ENCODE measurements around the gene SDK1. TPM values are rescaled to one million over a fixed set of nuclear protein-coding genes. Genes with fewer than 3 reads are reported as not detected.

The SDK1 gene
- polyA plus RNA-seq, 12 donors: 1.7 to 5.8 (median 2.8) TPM; not detected in 1

DNA sequence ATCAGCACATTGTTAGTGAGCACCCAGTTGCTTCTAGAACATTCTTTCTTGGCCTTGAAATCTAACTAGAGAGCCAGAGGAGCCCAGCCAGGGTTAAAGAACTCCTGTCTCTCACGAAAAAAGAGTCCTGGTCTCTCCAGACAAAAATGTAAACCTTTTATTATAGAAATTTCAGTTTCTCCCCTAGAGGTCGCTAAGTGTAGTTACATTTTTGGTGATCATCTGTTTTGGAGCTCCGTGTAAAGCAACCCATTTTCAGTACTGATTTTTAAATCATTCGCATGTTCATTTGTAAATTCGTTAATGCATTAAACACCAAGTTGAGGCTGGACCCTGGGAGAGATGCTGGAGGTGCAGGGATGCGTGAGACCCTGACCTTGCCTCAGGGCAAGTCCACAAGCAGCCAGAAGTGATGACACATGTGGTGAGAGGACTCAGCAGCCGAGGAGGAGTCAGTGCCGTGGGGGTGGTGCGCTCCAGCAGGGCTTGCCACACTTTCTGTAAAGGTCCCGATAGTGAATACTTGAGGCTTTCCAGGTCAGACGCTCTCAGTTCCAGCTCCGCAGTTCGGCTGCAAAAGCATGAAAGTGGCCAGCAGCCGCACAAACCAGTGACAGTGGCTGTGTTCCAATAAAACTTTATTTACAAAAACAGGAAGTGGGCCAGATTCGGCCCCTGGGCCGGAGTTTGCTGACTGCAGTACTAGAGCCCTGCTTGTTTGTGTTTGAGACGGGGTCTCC is 802.5 kb downstream of the SDK1 start:
- no peak for DNase-seq

DNA sequence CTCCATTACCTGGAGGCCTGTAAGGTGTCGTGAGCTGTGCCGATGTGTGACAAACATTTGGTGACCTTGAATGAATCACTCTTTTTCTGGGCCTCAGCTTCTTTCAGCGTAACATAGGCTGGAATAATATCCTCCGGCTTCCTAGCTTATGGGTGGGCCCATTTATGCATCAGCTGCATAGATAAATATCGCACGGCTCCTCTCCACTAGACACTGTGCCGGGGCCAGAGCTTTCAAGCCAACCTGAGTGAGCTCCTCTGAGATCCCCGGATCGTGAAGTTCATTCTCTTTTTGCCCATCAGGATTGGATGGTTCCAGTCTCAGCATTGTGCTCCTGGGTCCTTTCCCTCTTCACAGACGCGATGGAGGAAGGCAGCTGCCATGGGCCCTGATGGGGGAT is 806.8 kb downstream of the SDK1 start:
- no peak for DNase-seq

DNA sequence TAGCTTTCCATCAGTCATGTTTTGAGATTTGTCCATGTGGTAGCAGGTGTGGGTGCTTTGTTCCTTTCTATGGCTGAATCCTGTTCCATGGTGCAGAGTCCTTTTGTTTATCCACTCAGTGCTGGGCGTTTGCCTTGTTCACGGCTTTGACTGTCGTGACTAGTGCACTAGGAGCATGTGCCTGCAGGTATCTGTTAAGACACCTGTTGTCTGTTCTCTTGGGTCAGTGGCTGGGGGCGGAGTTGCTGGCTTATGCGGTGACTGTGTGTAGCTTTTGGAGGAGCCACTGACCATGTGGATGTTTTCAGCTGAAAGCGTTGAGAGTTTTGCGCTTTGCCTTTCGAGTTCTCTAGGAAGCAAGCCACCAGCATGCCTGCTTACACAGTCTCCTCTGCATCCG is 807.9 kb downstream of the SDK1 start:
- DNase-seq: no peak

DNA sequence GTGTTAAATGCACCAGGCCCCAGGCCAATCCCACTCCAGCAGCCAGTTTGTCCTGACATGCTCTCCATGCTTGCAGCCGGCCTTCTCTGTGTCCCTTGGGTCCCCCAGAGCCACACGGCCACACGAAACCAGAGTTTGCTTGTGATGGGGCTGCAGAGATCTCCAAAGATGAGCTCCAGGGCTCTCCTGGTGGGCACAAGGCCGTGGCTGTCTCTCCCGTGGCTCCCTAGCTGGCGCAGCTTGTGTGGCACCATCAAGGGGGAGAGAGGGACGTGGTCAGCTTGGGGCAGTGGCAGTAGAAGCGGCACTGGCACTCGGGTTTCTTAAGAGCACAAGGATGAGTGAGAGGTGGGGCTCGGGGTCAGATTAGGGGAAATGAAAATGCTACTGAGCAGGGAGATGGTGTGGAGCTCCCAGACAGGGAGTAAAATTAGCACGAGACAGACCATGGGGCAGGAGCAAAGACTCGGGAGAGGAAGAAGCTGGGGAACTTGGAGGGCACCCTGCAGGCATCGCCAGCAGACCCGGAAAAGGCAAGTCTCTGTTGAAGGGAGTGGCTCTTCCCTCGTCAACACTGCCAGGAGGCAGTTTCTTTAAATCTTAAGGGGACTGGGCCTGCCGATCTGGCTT is 808.5 kb downstream of the SDK1 start:
- DNase-seq: no peak

DNA sequence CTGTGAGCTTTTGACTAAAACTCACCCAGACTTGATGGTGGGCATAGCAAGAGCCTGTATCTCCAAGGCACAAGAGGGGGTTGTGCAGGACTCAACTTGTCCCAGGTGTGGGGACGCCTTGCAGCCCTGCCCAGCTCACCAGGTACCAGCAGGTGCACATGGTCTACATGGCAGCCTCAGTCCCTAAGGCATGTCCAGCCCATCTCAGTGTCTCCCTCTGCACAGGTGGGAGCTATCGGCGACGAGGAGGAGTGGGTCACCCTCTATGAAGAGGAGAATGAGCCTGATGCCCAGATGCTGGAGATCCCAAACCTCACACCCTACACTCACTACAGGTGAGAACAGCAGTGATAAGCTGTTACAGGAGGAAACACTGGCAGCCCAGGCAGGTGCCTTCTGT is 809.4 kb downstream of the SDK1 start:
- DNase-seq: no peak

DNA sequence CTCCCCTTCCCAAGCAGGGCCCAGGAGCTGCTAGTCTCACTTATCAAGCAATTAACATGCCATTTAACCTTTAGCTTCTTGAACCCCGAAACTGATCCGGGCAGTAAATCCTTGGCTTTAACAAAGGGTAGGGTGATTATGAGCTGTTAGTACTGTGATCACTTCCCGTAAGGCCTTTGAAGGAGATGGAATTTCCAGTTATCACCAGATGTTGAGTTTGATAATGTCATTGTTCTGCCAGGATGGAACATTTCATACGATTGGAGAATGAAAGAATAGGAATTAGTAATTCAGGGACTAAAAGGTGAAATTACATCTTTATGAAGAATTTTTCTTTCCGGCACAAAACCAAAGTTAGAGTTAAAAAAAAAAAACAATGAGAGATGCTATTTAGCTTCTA is 810.1 kb downstream of the SDK1 start:
- DNase-seq: no peak

DNA sequence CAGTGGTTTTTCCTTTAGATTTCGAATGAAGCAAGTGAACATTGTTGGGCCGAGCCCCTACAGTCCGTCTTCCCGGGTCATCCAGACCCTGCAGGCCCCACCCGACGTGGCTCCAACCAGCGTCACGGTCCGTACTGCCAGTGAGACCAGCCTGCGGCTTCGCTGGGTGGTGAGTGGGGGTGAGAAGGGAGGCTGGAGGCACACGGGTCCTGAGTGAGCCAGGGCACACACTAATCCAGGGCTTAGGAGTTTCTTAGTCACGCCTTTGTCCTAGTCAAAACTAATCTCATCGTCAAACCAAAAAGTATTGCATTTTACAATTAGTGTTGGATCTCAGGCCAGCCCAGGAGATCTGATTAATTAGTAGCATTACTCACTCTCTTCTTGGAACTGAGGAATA is 812.2 kb downstream of the SDK1 start:
- DNase-seq: no peak

DNA sequence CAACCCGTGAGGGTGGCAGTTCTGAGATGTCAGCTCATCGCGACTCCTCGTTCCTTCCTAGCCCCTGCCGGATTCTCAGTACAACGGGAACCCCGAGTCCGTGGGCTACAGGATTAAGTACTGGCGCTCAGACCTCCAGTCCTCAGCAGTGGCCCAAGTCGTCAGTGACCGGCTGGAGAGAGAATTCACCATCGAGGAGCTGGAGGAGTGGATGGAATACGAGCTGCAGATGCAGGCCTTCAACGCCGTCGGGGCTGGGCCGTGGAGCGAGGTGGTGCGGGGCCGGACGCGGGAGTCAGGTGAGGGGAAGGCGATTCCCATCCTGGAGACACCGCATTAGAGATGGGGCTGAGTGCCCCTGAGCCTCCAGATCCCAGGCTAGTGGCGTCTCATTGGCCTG is 812.9 kb downstream of the SDK1 start:
- DNase-seq: no peak

DNA sequence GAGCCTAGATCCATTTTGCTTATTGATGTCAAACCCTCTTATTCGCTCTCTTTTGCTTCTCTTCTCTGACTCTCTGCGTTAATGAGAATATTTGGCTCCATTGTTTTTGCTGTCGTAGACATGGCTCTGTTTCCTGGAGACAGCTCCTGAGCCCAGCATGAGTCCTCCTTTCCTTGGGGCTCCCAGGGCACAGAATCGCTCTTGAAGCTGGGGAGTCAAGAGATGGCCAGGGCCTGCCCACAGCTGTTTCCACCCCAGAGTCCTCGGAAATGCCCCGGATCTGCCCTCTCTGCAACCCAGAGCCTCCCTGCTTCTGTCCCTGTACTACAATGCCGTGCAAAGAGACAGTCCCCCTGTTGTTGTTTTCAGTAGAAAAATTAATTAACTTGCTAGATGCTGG is 814.4 kb downstream of the SDK1 start:
- no peak for DNase-seq

DNA sequence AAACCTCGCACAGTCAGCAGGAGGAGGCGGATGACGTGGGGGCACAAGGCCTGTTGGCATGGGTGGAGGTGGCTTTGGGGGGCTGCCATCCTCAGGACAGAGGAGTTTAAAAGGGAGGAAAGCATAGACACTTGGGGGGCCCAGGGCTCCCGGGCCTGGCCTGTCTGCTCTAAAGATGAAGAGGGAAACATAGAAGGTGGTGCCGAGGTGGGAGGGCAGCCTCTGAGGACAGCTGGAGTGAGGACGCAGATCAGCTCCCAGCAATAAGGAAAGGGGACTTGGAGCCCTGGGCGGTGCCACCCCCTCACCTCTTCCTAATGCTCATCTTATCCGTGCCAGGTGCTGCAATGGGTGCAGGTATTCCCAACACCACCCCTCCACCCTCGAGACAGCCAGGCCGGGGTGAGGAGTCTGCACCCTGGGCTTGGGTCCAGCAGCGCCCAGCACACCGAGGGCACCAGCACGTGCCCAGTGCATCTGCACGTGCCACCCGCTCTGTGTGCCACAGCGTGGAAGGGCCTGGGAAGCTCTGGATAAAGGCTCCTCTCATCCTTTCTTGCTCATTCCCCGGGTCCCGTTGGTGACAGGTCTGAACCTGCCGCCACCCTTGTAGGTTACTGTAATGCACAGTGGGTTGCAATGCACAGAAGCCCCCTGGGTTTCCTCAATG is 815.0 kb downstream of the SDK1 start:
- DNase-seq: no peak

DNA sequence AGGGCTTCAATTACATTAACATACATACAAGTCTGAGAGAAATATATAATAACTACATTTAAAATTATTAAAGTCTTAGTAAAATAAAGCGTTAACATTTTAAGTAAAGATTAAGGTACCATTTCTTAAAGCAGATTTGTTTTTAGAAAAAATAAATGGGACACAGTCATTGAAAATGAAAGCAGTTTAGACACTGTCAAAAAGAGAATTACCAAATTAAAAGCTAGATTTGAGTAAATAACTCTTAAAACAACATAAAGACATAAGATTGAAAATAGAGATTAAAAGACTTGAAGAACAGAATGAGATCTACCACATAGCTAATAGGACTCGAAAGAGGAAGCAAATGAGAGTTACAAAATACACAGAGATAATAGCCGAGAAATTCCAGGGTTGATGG is 818.8 kb downstream of the SDK1 start:
- DNase-seq: no peak

DNA sequence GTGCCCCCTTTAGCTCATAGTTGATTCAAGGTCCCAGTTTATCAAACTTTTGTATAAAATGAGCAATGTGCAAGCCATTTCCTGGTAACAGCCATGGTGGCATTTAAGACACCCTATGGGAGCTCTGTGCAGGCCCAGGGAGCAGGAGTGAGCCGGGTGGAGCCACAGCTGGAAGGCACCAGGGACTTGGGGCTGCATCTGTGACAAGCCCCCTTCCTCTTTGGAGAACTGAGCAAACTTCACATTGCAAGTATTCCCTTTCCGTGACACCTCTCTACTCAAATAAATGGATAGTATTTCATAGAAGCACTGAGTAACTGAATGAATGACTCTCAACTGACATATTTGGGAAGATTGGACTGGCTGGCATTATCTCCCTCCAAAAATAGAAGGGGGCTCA is 822.3 kb downstream of the SDK1 start:
- DNase-seq: no peak

DNA sequence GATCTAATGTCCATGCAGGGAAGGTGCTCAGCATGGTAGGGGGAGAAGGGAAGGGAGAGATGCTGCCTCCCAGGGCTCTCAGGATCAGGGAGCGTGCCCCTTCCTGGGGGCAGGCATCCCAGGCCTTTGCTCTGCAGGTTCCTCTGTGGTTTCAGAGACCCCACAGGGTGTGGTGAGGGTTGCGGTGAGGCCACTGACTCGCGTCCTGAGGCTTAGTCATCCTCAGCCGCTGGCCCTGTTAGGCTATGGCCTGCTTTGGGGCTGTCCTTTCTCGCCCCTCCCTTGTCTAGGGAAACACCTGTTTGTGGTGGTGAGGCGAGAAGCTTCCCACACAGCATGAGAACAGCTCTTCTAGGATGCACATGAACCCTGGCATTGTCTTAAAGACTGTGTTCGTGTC is 822.8 kb downstream of the SDK1 start:
- DNase-seq: no peak

DNA sequence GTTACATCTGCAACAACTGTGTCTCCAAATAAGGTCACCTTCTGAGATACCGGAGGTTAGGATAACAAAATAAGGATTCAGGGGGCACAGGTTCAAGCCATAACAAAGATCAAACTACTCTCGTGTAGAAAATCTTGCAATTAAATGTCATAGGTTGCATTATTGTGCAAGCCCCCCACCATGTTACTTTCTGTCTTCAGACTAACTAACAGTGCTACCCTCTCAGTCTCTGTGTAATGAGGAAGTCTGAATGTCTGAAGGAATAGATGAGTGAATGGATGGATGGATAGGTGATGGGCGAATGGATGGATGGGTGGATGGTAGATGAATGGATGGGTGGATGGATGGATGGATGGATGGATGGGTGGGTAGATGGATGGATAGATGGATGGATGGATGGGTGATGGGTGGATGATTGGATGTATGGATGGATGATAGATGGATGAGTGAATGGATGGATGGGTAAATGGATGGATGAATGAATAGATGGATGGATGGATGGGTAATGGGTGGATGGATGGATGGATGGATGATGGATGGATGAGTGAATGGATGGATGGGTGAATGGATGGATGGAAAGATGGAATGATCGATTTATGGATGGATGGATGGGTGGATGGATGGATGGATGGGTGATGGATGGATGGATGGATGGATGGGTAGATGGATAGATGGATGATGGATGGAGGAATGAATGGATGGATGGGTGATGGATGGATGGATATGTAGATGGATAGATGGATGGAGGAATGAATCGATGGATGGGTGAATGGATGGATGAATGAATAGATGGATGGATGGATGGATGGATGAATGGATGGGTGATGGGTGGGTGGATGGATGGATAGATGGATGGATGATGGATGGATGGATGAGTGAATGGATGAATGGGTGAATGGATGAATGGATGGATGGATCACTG is 823.8 kb downstream of the SDK1 start:
- no peak for DNase-seq

DNA sequence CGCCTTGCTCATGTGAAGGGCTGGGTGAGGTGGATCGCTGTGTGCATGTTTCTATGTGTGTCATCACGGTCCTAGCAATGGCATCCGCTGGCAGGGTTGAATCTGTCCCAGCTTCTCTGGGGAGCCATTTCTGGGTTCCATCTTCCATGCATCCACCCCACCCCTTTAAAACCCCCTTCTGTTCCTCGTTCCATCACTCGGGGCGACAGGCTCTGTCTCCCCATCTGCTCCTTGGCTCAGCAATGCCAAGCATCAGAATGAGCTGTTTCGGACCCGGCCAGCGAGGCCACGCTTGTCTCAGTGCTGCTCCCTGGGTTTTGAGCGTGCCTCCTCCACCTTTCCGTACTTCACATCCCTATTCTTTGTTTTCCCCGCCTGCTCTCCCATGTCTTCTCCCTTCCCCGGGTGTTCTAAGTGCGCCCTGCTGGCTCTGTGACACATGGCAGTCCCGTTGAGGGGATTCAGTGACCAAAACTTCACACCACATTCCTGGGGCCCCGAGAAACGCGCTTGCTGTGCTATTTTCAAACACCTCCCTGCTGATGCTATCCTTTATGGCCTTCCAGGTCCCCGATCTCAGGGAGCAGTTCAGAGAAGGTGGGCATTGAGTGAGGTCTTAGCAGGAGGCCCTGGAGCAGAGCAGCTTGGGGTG is 827.0 kb downstream of the SDK1 start:
- no peak for DNase-seq

DNA sequence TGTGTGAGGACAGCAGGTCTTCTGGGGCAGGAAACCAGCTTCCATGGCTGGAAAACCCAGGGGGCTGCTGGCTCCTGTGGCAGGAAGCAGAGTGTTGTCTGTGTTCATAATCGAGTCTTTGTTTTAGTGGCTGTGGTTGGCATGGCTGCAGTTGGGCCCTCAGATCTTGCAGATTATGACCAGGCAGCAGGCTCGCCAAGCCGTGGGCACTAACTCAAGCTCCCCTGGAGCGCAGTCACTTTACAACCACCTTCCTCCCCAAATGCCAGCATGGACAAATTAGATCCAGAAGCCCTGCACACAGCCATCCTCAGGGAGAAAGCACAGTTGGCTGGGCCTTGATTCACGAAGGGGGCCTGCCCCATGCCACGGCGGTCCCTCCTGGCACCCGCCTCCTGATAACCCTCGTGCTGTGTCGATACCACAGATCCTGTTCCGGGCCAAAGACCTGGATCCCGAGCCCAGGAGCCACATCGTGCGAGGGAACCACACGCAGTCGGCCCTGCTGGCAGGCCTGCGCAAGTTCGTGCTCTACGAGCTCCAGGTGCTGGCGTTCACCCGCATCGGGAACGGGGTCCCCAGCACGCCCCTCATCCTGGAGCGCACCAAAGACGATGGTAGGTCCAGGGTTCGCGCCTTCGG is 828.5 kb downstream of the SDK1 start:
- DNase-seq: no peak

DNA sequence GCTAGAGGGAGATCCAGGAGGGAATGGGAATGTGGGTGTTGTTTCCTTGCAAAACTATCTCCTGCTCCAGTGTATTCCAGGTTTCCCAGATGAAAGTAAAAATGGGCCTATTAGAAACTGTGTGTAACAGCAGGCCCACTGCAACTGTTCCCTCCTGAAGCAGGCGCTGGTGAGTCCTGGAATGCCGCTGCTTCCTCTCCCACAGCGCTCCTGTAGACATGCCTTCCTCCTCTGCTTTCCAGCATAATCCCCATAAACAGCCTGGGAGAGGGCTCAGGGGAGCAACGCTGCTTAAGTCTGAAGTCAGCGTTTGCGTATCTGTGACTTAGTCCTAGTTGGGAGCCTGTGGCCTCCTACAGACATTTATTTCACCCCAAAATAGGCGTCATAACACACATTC is 830.0 kb downstream of the SDK1 start:
- DNase-seq: no peak

DNA sequence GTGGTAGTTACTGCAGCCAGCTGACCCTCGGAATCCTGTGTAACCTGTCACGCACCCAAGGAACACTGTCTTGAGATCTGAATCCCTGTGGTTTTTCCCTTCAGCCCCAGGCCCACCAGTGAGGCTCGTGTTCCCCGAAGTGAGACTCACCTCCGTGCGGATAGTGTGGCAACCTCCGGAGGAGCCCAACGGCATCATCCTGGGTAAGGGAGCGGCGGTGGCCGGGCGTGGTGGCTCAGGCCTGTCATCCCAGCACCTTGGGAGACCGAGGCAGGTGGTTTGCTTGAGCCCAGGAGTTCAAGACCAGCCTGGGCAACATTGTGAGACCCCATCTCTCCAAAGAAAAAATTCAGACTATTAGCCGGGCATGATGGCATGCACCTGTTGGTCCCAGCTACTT is 831.2 kb downstream of the SDK1 start:
- no peak for DNase-seq

DNA sequence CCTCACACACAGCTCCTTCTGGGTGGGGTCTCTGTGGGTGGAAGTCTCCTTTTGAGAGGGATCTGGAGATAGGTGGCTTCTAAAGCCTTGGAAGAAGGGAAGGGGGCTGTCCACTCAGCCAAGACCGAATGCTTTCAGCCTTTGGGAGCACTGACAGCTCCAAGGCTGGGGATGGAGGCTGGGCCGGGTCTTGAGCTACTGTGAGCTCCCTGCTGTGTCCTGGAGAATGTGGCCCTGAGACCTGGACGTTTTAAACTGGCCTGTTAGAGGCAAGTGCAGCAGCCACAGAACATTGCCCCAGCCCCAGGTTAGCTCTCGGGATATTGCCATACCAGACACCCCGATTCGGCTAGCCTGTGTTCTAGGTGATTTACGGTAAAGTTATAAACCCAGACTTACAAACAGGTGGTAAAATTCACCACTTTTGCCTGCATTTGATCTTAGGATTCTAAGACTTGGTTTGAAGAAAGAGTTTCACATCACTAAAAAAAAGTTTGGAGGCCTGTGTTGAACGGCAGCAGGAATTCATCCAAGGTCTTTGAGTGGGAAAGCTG is 832.5 kb downstream of the SDK1 start:
- DNase-seq: no peak

DNA sequence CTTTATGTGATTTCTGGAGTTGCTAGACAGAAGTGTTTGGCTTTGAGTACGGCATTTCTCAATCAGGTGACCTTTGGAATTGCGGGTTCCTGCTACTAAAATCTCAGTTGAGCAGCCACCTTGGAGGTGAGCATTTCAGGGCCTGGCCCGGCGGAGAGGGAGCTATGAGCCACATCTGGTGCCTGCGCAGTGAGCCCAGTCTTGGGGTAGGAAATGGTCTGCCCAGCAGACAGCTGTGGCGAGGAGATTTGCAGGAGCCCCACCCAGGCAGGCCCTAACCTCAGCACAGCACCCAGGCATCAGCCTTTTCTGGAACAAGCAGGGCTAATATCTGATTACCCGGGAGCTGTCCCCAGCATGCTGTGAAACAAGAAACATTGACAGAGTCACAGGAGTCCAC is 833.2 kb downstream of the SDK1 start:
- DNase-seq: no peak

DNA sequence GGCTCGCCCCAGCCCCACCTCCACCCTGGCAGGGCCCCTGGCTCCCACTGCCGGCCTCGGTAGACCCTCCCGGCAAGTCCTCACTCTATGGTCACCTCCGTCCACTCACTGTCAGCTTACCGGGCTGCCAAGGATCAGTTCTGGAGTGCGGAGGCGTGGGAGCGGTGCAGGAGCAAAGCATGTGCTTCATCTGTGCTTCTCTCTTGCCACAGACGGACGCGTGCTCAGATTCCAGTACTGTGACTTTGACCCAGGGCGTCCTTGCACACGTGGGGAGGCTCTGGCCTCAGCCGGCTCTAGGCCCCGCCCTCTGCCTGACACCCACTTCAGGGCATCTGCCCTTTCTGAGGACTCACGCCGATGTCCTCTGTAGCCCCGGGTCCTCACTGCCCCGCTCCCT is 833.6 kb downstream of the SDK1 start:
- no peak for DNase-seq

All from muscle of arm (tissue), 12 donors.